ENCODE measurements around the gene LRRC49.

Gene LRRC49

DNA sequence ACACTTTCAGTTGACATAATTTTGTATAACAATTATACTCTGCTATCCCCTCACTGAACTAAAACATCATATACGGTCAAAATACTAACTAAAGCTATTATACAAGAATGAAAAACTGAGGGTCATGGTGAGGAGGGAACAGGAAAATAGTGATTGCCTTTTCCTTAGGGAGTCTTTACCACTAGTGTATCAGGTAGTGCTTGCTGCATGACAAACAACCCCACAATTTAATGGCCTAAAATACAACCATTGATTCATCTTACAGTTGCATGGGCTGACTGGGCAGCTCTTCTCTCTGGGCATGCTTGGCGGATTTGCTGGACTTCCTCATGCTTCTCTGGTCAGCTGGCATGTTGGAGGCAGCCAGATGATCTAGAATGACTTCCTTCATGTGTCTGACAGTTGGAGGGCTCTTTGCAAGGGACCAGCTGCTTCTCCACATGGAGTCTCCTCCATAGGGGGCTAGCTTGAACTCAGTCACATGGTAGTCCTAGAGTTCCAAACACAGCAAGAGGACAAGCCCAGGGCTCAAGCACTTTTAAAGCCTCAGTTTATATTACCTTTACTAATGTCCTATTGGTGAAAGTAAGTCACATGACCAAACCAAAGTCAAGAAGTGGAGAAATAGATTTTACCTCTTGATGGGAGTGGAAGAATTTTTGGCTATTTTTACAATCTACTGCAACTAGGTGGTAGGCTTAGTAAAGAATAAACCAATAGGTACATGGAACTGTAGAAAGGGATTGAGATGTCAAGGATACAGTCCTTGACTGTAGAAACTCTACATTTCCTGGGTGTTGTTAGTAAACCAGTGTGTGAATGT lies 19.2 kb upstream of the LRRC49 start:
- H3K4me2 ChIP-seq (ENCODE audit: low read length), result no peak overlapping the region
- H3K27ac ChIP-seq (ENCODE audit: low read depth, low read length), result no peak overlapping the region
- no peak overlapping the region for H3K23ac ChIP-seq (ENCODE audit: low read length)
- H2BK12ac ChIP-seq (ENCODE audit: low read length), result no peak overlapping the region
- H2AK5ac ChIP-seq (ENCODE audit: low read length), result no peak overlapping the region
- H3K79me2 ChIP-seq (ENCODE audit: control insufficient read depth, insufficient read depth, low read length, poor library complexity), result no peaks in the 10 kb centered on the region
- H2BK120ac ChIP-seq (ENCODE audit: insufficient read depth, low read length, poor library complexity), result no peak overlapping the region
- no peak overlapping the region for H3K4ac ChIP-seq (ENCODE audit: low read depth, low read length)
- no peak overlapping the region for H3K18ac ChIP-seq (ENCODE audit: low read length)
- H3K9me3 ChIP-seq (ENCODE audit: insufficient read depth, low read depth, low read length), result peaks cover 6% of the 10 kb centered on the region
- WGBS (ENCODE audit: extremely low coverage, insufficient coverage, insufficient read length), result no CpG with 5 or more reads among the region's 2 CpGs
- H3K27me3 ChIP-seq (ENCODE audit: insufficient read depth, low read length), result no peaks in the 10 kb centered on the region
- no peak overlapping the region for H4K91ac ChIP-seq (ENCODE audit: low read depth, low read length)
- H3K14ac ChIP-seq (ENCODE audit: low read length), result no peak overlapping the region
- H3K79me1 ChIP-seq (ENCODE audit: low read length), result no peaks in the 10 kb centered on the region
- no peak overlapping the region for H2AFZ ChIP-seq (ENCODE audit: insufficient read depth, low read length, poor library complexity)
- DNase-seq, result no peak
- no peak overlapping the region for H2BK5ac ChIP-seq (ENCODE audit: low read depth, low read length, poor library complexity)
- H3K9ac ChIP-seq (ENCODE audit: low read length), result no peak overlapping the region
- H3K4me1 ChIP-seq (ENCODE audit: control insufficient read depth in 1 of 2, insufficient read depth in 2 of 2, low read length in 2 of 2), result no peaks in the 10 kb centered on the region
- H4K8ac ChIP-seq (ENCODE audit: low read depth, low read length), result no peak overlapping the region
- H3K4me3 ChIP-seq (ENCODE audit: low read depth, low read length), result no peak overlapping the region
- H3K36me3 ChIP-seq (ENCODE audit: control insufficient read depth in 1 of 2, insufficient read depth in 2 of 2, low read length in 2 of 2), result no peaks in the 10 kb centered on the region
- no peak overlapping the region for H4K12ac ChIP-seq (ENCODE audit: low read depth, low read length)

DNA sequence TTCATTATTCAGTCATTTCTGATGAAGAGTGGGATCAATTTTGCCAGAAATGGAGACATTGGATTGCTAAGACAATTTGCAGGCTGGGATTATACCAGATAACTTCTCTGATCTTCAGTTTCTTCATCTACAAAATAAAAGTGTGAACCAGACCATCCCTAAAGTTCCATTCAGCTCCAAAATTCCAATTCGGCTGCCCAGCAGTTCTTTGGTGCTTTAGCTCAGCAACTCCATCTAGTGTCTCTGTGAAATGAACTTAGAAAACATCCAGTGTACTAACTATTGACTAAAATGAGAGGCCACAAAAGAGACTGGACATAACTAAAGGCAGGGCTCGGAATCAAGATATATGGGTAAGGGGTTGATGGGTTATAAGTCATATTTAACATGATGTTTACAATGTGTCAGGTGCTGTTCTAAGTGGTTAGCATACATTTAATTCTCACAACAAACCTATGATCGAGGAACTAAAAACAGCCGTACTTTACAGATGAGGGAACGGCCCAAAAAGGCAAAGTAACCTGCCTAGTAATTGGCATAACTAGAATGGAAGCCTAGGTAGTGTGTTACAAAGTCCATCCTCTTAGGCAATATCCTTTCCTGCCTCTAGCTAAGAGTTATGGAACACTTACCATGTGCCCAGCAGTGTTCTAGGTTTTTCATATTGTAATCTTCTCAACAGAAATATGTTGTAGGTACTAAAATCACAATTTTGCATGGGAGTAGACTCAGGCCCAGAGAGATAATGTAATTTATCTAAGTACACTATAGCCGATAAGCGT lies 17.4 kb upstream of the LRRC49 start:
- Histone ChIP-seq H3K79me2 (ENCODE audit: control insufficient read depth, insufficient read depth, low read length, poor library complexity) (no peaks in the 10 kb centered on the region), H3K23ac (ENCODE audit: low read length) (no peak overlapping the region), H2BK12ac (ENCODE audit: low read length) (no peak overlapping the region), H3K9me3 (ENCODE audit: insufficient read depth, low read depth, low read length) (peaks cover 3% of the 10 kb centered on the region), H3K4me1 (ENCODE audit: control insufficient read depth in 1 of 2, insufficient read depth in 2 of 2, low read length in 2 of 2) (no peaks in the 10 kb centered on the region), H3K27me3 (ENCODE audit: insufficient read depth, low read length) (no peaks in the 10 kb centered on the region), H3K4me2 (ENCODE audit: low read length) (no peak overlapping the region), H3K4me3 (ENCODE audit: low read depth, low read length) (no peak overlapping the region), H2BK5ac (ENCODE audit: low read depth, low read length, poor library complexity) (no peak overlapping the region), H4K8ac (ENCODE audit: low read depth, low read length) (no peak overlapping the region), H3K4ac (ENCODE audit: low read depth, low read length) (no peak overlapping the region), H4K12ac (ENCODE audit: low read depth, low read length) (no peak overlapping the region), H2BK120ac (ENCODE audit: insufficient read depth, low read length, poor library complexity) (no peak overlapping the region), H3K79me1 (ENCODE audit: low read length) (no peaks in the 10 kb centered on the region), H2AK5ac (ENCODE audit: low read length) (no peak overlapping the region), H3K14ac (ENCODE audit: low read length) (no peak overlapping the region), H4K91ac (ENCODE audit: low read depth, low read length) (no peak overlapping the region), H3K27ac (ENCODE audit: low read depth, low read length) (no peak overlapping the region), H3K18ac (ENCODE audit: low read length) (no peak overlapping the region), H3K9ac (ENCODE audit: low read length) (no peak overlapping the region), H3K36me3 (ENCODE audit: control insufficient read depth in 1 of 2, insufficient read depth in 2 of 2, low read length in 2 of 2) (no peaks in the 10 kb centered on the region), H2AFZ (ENCODE audit: insufficient read depth, low read length, poor library complexity) (no peak overlapping the region)
- WGBS (ENCODE audit: extremely low coverage, insufficient coverage, insufficient read length), result no CpG with 5 or more reads among the region's 7 CpGs
- DNase-seq, result no peak

DNA sequence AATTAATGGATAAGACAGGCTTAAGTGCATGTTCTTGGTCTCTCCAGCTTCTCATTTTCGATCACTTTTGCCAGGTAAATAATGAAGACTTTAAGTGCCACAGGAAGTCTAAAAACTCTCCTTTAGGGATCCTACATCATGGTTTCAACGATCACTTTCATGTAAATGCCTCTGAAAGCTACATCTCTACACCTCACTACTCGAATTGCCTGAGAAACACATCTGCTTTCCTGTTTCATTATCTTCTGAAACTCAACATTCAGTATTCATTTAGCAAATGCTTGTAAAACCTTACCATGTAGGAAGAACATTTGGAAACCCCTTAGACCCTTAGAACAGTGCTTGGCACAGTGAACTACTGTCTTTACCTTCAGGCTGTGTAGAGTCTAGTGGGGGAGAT lies 16.6 kb upstream of the LRRC49 start:
- no peak overlapping the region for H2BK5ac ChIP-seq (ENCODE audit: low read depth, low read length, poor library complexity)

DNA sequence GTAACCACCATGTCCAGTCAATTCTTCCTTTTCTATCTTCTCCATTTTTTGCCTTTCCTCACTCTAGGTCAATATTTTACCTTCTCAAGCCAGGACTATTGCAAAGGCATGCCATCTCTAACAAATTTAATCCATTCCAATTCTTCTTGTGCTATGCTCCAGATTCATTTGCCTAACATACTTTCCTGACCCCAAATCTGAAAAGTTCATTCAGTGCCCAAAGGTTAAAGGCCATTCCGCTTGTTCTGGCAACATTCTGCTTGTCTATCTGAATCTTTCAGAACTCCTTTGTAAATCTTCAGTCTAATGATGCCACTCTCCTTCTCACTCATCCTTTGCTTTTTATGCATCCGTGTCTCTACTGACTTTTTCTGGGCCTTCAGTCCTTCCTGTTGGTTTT lies 15.9 kb upstream of the LRRC49 start:
- no peak overlapping the region for H3K4me3 ChIP-seq (ENCODE audit: low read depth, low read length)

More for the DNA sequence above, 16.6 kb upstream of the LRRC49 start:
- Histone ChIP-seq H3K27me3 (ENCODE audit: insufficient read depth, low read length) (no peaks in the 10 kb centered on the region), H3K23ac (ENCODE audit: low read length) (no peak overlapping the region), H4K12ac (ENCODE audit: low read depth, low read length) (no peak overlapping the region), H2BK120ac (ENCODE audit: insufficient read depth, low read length, poor library complexity) (no peak overlapping the region), H3K4me1 (ENCODE audit: control insufficient read depth in 1 of 2, insufficient read depth in 2 of 2, low read length in 2 of 2) (no peaks in the 10 kb centered on the region), H3K36me3 (ENCODE audit: control insufficient read depth in 1 of 2, insufficient read depth in 2 of 2, low read length in 2 of 2) (no peaks in the 10 kb centered on the region), H3K18ac (ENCODE audit: low read length) (no peak overlapping the region), H2BK12ac (ENCODE audit: low read length) (no peak overlapping the region), H2AFZ (ENCODE audit: insufficient read depth, low read length, poor library complexity) (no peak overlapping the region), H3K79me1 (ENCODE audit: low read length) (no peaks in the 10 kb centered on the region), H4K8ac (ENCODE audit: low read depth, low read length) (no peak overlapping the region), H3K4me3 (ENCODE audit: low read depth, low read length) (no peak overlapping the region), H3K9me3 (ENCODE audit: insufficient read depth, low read depth, low read length) (peaks cover 3% of the 10 kb centered on the region), H4K91ac (ENCODE audit: low read depth, low read length) (no peak overlapping the region), H3K9ac (ENCODE audit: low read length) (no peak overlapping the region), H3K4ac (ENCODE audit: low read depth, low read length) (no peak overlapping the region), H3K79me2 (ENCODE audit: control insufficient read depth, insufficient read depth, low read length, poor library complexity) (no peaks in the 10 kb centered on the region), H2AK5ac (ENCODE audit: low read length) (no peak overlapping the region), H3K27ac (ENCODE audit: low read depth, low read length) (no peak overlapping the region), H3K4me2 (ENCODE audit: low read length) (no peak overlapping the region), H3K14ac (ENCODE audit: low read length) (no peak overlapping the region)
- DNase-seq, result no peak
- WGBS (ENCODE audit: extremely low coverage, insufficient coverage, insufficient read length), result no CpG with 5 or more reads among the region's 3 CpGs

More for the DNA sequence above, 15.9 kb upstream of the LRRC49 start:
- Histone ChIP-seq H2AFZ (ENCODE audit: insufficient read depth, low read length, poor library complexity) (no peak overlapping the region), H3K18ac (ENCODE audit: low read length) (no peak overlapping the region), H3K79me1 (ENCODE audit: low read length) (no peaks in the 10 kb centered on the region), H3K14ac (ENCODE audit: low read length) (no peak overlapping the region), H3K4me1 (ENCODE audit: control insufficient read depth in 1 of 2, insufficient read depth in 2 of 2, low read length in 2 of 2) (no peaks in the 10 kb centered on the region), H3K27ac (ENCODE audit: low read depth, low read length) (no peak overlapping the region), H3K9ac (ENCODE audit: low read length) (no peak overlapping the region), H2BK12ac (ENCODE audit: low read length) (no peak overlapping the region), H4K8ac (ENCODE audit: low read depth, low read length) (no peak overlapping the region), H4K91ac (ENCODE audit: low read depth, low read length) (no peak overlapping the region), H3K4me2 (ENCODE audit: low read length) (no peak overlapping the region), H2BK120ac (ENCODE audit: insufficient read depth, low read length, poor library complexity) (no peak overlapping the region), H3K9me3 (ENCODE audit: insufficient read depth, low read depth, low read length) (peaks cover 3% of the 10 kb centered on the region), H3K27me3 (ENCODE audit: insufficient read depth, low read length) (no peaks in the 10 kb centered on the region), H3K79me2 (ENCODE audit: control insufficient read depth, insufficient read depth, low read length, poor library complexity) (no peaks in the 10 kb centered on the region), H3K23ac (ENCODE audit: low read length) (no peak overlapping the region), H3K36me3 (ENCODE audit: control insufficient read depth in 1 of 2, insufficient read depth in 2 of 2, low read length in 2 of 2) (no peaks in the 10 kb centered on the region), H2BK5ac (ENCODE audit: low read depth, low read length, poor library complexity) (no peak overlapping the region), H2AK5ac (ENCODE audit: low read length) (no peak overlapping the region), H3K4ac (ENCODE audit: low read depth, low read length) (no peak overlapping the region), H4K12ac (ENCODE audit: low read depth, low read length) (no peak overlapping the region)
- no CpG with 5 or more reads among the region's 2 CpGs for WGBS (ENCODE audit: extremely low coverage, insufficient coverage, insufficient read length)
- no peak for DNase-seq

All from trophoblast cell (in vitro differentiated cells and primary cell).